HCT116 (cell line): Measurements from ENCODE around the gene REN.

Experiments used
- EGR1 ChIP-seq: IDR thresholded peaks from 2 replicates; pipeline ENCODE4 v1.6.1; 2012; ENCODE audit warnings: low read depth
- POLR2A ChIP-seq: IDR thresholded peaks from 2 replicates; pipeline ENCODE4 v1.7.0; 2011; ENCODE audit warnings: borderline replicate concordance; ENCODE audit not compliant: insufficient read depth, insufficient read length; ENCODE audit errors: extremely low read depth
- SIN3A ChIP-seq: IDR thresholded peaks from 2 replicates; pipeline ENCODE4 v1.6.1; 2012; ENCODE audit warnings: low read depth
- ZNF274 ChIP-seq: fragments of 200-500 bp; sonication (Bioruptor generic); IDR thresholded peaks from 2 replicates; pipeline ENCODE4 v1.6.1; 2014; ENCODE audit warnings: mild to moderate bottlenecking, low read depth, low read length, inconsistent platforms
- TF ChIP-seq, protein P1 (sequence below), 3 experiments: fragments of 200-600 bp in 1 of 3; sonication (generic) in 1 of 3; IDR thresholded peaks in 2 of 3; conservative IDR thresholded peaks in 1 of 3; 2 replicates each; pipeline ENCODE4 v1.5.1; 2012 to 2017; ENCODE audit warnings: low read depth in 2 of 3, low read length in 2 of 3, antibody characterized with exemption in 1 of 3, borderline replicate concordance in 1 of 3, control low read depth in 1 of 3, mild to moderate bottlenecking in 1 of 3, mixed read lengths in 1 of 3, mixed run types in 1 of 3, moderate library complexity in 1 of 3; ENCODE audit not compliant: insufficient read depth in 1 of 3
- TF ChIP-seq, protein P2 (sequence below): IDR thresholded peaks from 2 replicates; pipeline ENCODE4 v1.6.1; 2011; ENCODE audit warnings: mild to moderate bottlenecking, low read length, moderate library complexity; ENCODE audit not compliant: insufficient replicate concordance; ENCODE audit errors: extremely low read depth
- TF ChIP-seq, protein P3 (sequence below): IDR thresholded peaks from 2 replicates; pipeline ENCODE4 v1.6.1; 2012; ENCODE audit warnings: low read depth

DNA sequence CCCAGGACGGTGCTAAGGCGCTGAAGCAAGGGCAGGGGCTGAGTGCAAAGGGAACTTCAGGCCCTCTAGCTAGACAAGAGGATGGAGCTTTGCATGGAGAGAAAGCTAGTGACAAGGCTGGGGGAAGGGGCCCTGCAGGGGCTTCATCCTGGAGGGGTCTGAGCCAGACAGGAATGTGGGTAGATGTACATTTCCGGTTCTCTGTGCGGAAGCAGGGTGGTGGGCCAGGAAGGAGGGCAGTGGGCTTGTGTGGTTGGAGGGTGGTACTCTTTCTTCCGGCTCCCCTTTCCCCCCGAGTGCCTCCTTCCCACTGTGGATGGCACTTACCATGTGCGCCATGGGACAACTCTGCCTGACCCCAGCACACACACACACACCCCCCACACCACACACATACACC lies 28.6 kb upstream of the REN start:
- TF ChIP-seq POLR2A = no peak
- TF ChIP-seq, protein P1, sequence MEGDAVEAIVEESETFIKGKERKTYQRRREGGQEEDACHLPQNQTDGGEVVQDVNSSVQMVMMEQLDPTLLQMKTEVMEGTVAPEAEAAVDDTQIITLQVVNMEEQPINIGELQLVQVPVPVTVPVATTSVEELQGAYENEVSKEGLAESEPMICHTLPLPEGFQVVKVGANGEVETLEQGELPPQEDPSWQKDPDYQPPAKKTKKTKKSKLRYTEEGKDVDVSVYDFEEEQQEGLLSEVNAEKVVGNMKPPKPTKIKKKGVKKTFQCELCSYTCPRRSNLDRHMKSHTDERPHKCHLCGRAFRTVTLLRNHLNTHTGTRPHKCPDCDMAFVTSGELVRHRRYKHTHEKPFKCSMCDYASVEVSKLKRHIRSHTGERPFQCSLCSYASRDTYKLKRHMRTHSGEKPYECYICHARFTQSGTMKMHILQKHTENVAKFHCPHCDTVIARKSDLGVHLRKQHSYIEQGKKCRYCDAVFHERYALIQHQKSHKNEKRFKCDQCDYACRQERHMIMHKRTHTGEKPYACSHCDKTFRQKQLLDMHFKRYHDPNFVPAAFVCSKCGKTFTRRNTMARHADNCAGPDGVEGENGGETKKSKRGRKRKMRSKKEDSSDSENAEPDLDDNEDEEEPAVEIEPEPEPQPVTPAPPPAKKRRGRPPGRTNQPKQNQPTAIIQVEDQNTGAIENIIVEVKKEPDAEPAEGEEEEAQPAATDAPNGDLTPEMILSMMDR (IDR thresholded peaks at IDR 0.05 in 2 of 3, conservative IDR thresholded peaks at IDR 0.05 in 1 of 3; ENCODE audit: borderline replicate concordance in 1 of 3, insufficient read depth in 1 of 3, low read depth in 2 of 3, low read length in 2 of 3) = no peak
- no peak for TF ChIP-seq EGR1
- TF ChIP-seq, protein P2, sequence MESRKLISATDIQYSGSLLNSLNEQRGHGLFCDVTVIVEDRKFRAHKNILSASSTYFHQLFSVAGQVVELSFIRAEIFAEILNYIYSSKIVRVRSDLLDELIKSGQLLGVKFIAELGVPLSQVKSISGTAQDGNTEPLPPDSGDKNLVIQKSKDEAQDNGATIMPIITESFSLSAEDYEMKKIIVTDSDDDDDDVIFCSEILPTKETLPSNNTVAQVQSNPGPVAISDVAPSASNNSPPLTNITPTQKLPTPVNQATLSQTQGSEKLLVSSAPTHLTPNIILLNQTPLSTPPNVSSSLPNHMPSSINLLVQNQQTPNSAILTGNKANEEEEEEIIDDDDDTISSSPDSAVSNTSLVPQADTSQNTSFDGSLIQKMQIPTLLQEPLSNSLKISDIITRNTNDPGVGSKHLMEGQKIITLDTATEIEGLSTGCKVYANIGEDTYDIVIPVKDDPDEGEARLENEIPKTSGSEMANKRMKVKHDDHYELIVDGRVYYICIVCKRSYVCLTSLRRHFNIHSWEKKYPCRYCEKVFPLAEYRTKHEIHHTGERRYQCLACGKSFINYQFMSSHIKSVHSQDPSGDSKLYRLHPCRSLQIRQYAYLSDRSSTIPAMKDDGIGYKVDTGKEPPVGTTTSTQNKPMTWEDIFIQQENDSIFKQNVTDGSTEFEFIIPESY = no peak
- TF ChIP-seq SIN3A = no peak
- TF ChIP-seq ZNF274 = no peak
- TF ChIP-seq, protein P3, sequence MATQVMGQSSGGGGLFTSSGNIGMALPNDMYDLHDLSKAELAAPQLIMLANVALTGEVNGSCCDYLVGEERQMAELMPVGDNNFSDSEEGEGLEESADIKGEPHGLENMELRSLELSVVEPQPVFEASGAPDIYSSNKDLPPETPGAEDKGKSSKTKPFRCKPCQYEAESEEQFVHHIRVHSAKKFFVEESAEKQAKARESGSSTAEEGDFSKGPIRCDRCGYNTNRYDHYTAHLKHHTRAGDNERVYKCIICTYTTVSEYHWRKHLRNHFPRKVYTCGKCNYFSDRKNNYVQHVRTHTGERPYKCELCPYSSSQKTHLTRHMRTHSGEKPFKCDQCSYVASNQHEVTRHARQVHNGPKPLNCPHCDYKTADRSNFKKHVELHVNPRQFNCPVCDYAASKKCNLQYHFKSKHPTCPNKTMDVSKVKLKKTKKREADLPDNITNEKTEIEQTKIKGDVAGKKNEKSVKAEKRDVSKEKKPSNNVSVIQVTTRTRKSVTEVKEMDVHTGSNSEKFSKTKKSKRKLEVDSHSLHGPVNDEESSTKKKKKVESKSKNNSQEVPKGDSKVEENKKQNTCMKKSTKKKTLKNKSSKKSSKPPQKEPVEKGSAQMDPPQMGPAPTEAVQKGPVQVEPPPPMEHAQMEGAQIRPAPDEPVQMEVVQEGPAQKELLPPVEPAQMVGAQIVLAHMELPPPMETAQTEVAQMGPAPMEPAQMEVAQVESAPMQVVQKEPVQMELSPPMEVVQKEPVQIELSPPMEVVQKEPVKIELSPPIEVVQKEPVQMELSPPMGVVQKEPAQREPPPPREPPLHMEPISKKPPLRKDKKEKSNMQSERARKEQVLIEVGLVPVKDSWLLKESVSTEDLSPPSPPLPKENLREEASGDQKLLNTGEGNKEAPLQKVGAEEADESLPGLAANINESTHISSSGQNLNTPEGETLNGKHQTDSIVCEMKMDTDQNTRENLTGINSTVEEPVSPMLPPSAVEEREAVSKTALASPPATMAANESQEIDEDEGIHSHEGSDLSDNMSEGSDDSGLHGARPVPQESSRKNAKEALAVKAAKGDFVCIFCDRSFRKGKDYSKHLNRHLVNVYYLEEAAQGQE = no peak
